Mesendoderm (in vitro differentiated cells): ENCODE measurements around the gene NUP37.

ENCODE experiments used
- DNase-seq: peaks from one replicate; pipeline ENCODE4 v3.0.0; 2013
- H2AK5ac ChIP-seq: 2 replicates; pipeline ENCODE4 v1.6.1; 2013; ENCODE audit warnings: low read length, inconsistent platforms
- H2BK120ac ChIP-seq: 2 replicates; pipeline ENCODE4 v1.6.1; 2013; ENCODE audit warnings: low read depth, mild to moderate bottlenecking, low read length, moderate library complexity, mixed read lengths
- H2BK15ac ChIP-seq: replicated peaks from 2 replicates; pipeline ENCODE4 v1.6.1; 2013; ENCODE audit warnings: low read depth, mild to moderate bottlenecking, moderate library complexity
- H2BK5ac ChIP-seq: 2 replicates; pipeline ENCODE4 v1.6.1; 2013; ENCODE audit warnings: low read length, inconsistent platforms
- H3K18ac ChIP-seq: 2 replicates; pipeline ENCODE4 v1.6.1; 2013; ENCODE audit warnings: mild to moderate bottlenecking, low read length, mixed read lengths
- H3K23ac ChIP-seq: one replicate; pipeline ENCODE4 v1.6.1; 2013; ENCODE audit warnings: low read length
- H3K27ac ChIP-seq: 2 replicates; pipeline ENCODE4 v1.5.1; 2013; ENCODE audit warnings: low read depth, mild to moderate bottlenecking, inconsistent platforms, low read length, moderate library complexity
- H3K27me3 ChIP-seq: 2 replicates; pipeline ENCODE4 v1.6.1; 2013; ENCODE audit warnings: low read length, control low read depth, mild to moderate bottlenecking, inconsistent platforms; ENCODE audit not compliant: insufficient read depth, poor library complexity
- H3K36me3 ChIP-seq: 2 replicates; pipeline ENCODE4 v1.6.1; 2013; ENCODE audit warnings: low read length, inconsistent platforms; ENCODE audit not compliant: control insufficient read depth, insufficient read depth
- H3K4ac ChIP-seq: one replicate; pipeline ENCODE4 v1.6.1; 2013; ENCODE audit warnings: low read depth, mild to moderate bottlenecking, low read length, moderate library complexity
- H3K4me1 ChIP-seq: 2 replicates; pipeline ENCODE4 v1.6.1; 2013; ENCODE audit warnings: low read depth, low read length, inconsistent platforms; ENCODE audit not compliant: control insufficient read depth
- H3K4me2 ChIP-seq: 2 replicates; pipeline ENCODE4 v1.6.1; 2013; ENCODE audit warnings: low read length
- H3K4me3 ChIP-seq: 2 replicates; pipeline ENCODE4 v1.5.1; 2013; ENCODE audit warnings: mild to moderate bottlenecking, low read length
- H3K56ac ChIP-seq: one replicate; pipeline ENCODE4 v1.6.1; 2013; ENCODE audit warnings: low read length
- H3K79me1 ChIP-seq: 2 replicates; pipeline ENCODE4 v1.6.1; 2013; ENCODE audit warnings: low read length, inconsistent platforms
- H3K79me2 ChIP-seq: 2 replicates; pipeline ENCODE4 v1.6.1; 2013; ENCODE audit warnings: mild to moderate bottlenecking, low read length; ENCODE audit not compliant: control insufficient read depth, insufficient read depth
- H3K9ac ChIP-seq: 2 replicates; pipeline ENCODE4 v1.6.1; 2013; ENCODE audit warnings: low read length, inconsistent platforms
- H4K5ac ChIP-seq: one replicate; pipeline ENCODE4 v1.6.1; 2013; ENCODE audit warnings: low read length
- H4K8ac ChIP-seq: one replicate; pipeline ENCODE4 v1.6.1; 2013; ENCODE audit warnings: low read depth, mild to moderate bottlenecking, control low read depth, low read length, moderate library complexity
- WGBS: extraction: QIAGEN DNeasy Blood & Tissue Kit; methylation state at CpG from one replicate; pipeline ENCODE4 v1.1.7; 2013; ENCODE audit warnings: low lambda C conversion rate, missing lambda C conversion rate; ENCODE audit not compliant: insufficient coverage; ENCODE audit errors: extremely low coverage; 5-methylcytosine and 5-hydroxymethylcytosine counted together

Gene NUP37

GRCh38 chr12:102031852-102032251 lies 88.1 kb downstream of the NUP37 start:
- H2BK5ac ChIP-seq: no peak overlapping the region
- no peak overlapping the region for H3K4ac ChIP-seq
- H2AK5ac ChIP-seq: no peak overlapping the region
- H3K9ac ChIP-seq: no peak overlapping the region
- no peak overlapping the region for H3K18ac ChIP-seq
- no peak overlapping the region for H3K56ac ChIP-seq
- H3K27me3 ChIP-seq: no peaks in the 10 kb centered on the region
- no peak overlapping the region for H3K23ac ChIP-seq
- H2BK15ac ChIP-seq: no peak overlapping the region
- no peaks in the 10 kb centered on the region for H3K79me2 ChIP-seq
- no peak overlapping the region for H4K8ac ChIP-seq
- H4K5ac ChIP-seq: no peak overlapping the region
- H3K36me3 ChIP-seq: no peaks in the 10 kb centered on the region
- H3K79me1 ChIP-seq: no peaks in the 10 kb centered on the region
- no peaks in the 10 kb centered on the region for H3K4me1 ChIP-seq
- H3K27ac ChIP-seq: no peak overlapping the region
- H3K4me3 ChIP-seq: no peak overlapping the region
- H2BK120ac ChIP-seq: no peak overlapping the region
- H3K4me2 ChIP-seq: no peak overlapping the region
- no peak for DNase-seq

DNA sequence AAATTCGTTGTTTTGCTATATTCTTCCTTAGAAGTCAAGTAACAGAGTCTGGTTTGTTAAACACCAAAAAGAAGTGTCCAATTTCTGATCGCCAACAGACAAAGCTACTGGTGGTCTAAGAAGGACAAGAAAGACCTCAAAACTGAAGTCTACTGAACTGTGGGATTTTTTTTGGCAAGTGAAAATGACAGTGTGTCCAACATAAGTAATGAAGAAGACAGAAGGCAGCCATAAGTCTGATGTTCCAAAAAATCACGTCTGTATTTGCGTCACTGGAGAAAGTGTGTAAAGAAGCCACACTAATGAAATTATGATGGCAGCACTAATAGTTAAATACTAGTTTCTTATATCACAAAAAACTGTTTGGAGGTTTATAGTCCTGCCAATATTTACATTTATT lies 90.8 kb downstream of the NUP37 start:
- no peaks in the 10 kb centered on the region for H3K36me3 ChIP-seq
- no peak overlapping the region for H2BK120ac ChIP-seq
- no peak overlapping the region for H4K5ac ChIP-seq

DNA sequence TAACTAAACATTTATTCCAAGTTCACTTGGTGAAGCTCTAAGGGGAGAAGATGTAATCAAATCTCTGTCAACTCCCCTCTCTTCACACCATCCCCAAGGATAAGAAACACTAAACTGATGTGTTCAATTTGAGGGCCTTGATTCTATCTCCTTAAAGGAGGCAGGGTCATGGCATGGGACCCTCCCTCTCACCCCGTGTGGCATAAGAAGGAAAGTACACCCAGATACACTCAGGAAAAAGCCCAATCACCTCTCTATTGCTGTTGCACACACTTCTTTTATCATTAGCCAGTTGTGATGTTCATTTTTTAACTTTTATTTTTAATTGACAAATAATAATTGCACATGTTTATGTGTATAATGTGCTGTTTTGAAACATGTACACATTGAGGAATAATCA lies 93.2 kb downstream of the NUP37 start:
- no peak overlapping the region for H3K27ac ChIP-seq

More for the DNA sequence above, 90.8 kb downstream of the NUP37 start:
- DNase-seq: no peak
- Histone ChIP-seq H2BK15ac (no peak overlapping the region), H3K4me1 (no peaks in the 10 kb centered on the region), H3K4me3 (no peak overlapping the region), H2AK5ac (no peak overlapping the region), H3K23ac (no peak overlapping the region), H3K79me1 (no peaks in the 10 kb centered on the region), H3K56ac (no peak overlapping the region), H3K27me3 (no peaks in the 10 kb centered on the region), H4K8ac (no peak overlapping the region), H3K27ac (no peak overlapping the region), H3K9ac (no peak overlapping the region), H3K4me2 (no peak overlapping the region), H2BK5ac (no peak overlapping the region), H3K79me2 (no peaks in the 10 kb centered on the region), H3K4ac (no peak overlapping the region), H3K18ac (no peak overlapping the region)
- WGBS: no CpG with 5 or more reads among the region's 4 CpGs

GRCh38 chr12:102024765-102025164 lies 95.1 kb downstream of the NUP37 start:
- no peak overlapping the region for H3K4me2 ChIP-seq
- no peak overlapping the region for H3K56ac ChIP-seq
- H3K9ac ChIP-seq: no peak overlapping the region
- H3K23ac ChIP-seq: no peak overlapping the region
- no peaks in the 10 kb centered on the region for H3K79me2 ChIP-seq
- H3K27ac ChIP-seq: no peak overlapping the region
- H4K5ac ChIP-seq: no peak overlapping the region
- H2AK5ac ChIP-seq: no peak overlapping the region
- H3K18ac ChIP-seq: no peak overlapping the region
- H2BK120ac ChIP-seq: no peak overlapping the region
- no peak overlapping the region for H2BK5ac ChIP-seq
- H3K27me3 ChIP-seq: no peaks in the 10 kb centered on the region
- H3K4ac ChIP-seq: no peak overlapping the region
- DNase-seq: no peak
- no peaks in the 10 kb centered on the region for H3K4me1 ChIP-seq
- H3K79me1 ChIP-seq: no peaks in the 10 kb centered on the region
- no peak overlapping the region for H4K8ac ChIP-seq
- WGBS: no CpG with 5 or more reads among the region's 2 CpGs
- no peaks in the 10 kb centered on the region for H3K36me3 ChIP-seq
- no peak overlapping the region for H2BK15ac ChIP-seq
- no peak overlapping the region for H3K4me3 ChIP-seq

More for the DNA sequence above, 93.2 kb downstream of the NUP37 start:
- no peak overlapping the region for H3K18ac ChIP-seq
- H3K4me1 ChIP-seq: no peaks in the 10 kb centered on the region
- no peak overlapping the region for H4K8ac ChIP-seq
- H3K27me3 ChIP-seq: no peaks in the 10 kb centered on the region
- no peak overlapping the region for H3K4me3 ChIP-seq
- H3K4ac ChIP-seq: no peak overlapping the region
- no peak overlapping the region for H3K9ac ChIP-seq
- no peaks in the 10 kb centered on the region for H3K79me2 ChIP-seq
- no peak overlapping the region for H2BK15ac ChIP-seq
- no peak overlapping the region for H3K56ac ChIP-seq
- WGBS: no CpG with 5 or more reads among the region's 1 CpG
- no peak overlapping the region for H4K5ac ChIP-seq
- H2AK5ac ChIP-seq: no peak overlapping the region
- H3K4me2 ChIP-seq: no peak overlapping the region
- DNase-seq: peak; percentile 33
- H3K79me1 ChIP-seq: no peaks in the 10 kb centered on the region
- no peak overlapping the region for H2BK120ac ChIP-seq
- no peak overlapping the region for H3K23ac ChIP-seq
- H2BK5ac ChIP-seq: no peak overlapping the region
- H3K36me3 ChIP-seq: no peaks in the 10 kb centered on the region

GRCh38 chr12:102023343-102023930 lies 96.5 kb downstream of the NUP37 start:
- Histone ChIP-seq H2AK5ac (no peak overlapping the region), H3K23ac (no peak overlapping the region), H3K36me3 (no peaks in the 10 kb centered on the region), H4K5ac (no peak overlapping the region), H2BK15ac (no peak overlapping the region), H2BK5ac (no peak overlapping the region), H3K18ac (no peak overlapping the region), H2BK120ac (no peak overlapping the region), H3K4me2 (no peak overlapping the region), H3K4me1 (no peaks in the 10 kb centered on the region), H3K4ac (no peak overlapping the region), H3K27ac (no peak overlapping the region), H3K27me3 (no peaks in the 10 kb centered on the region), H3K79me2 (no peaks in the 10 kb centered on the region), H3K79me1 (no peaks in the 10 kb centered on the region), H3K56ac (no peak overlapping the region), H3K4me3 (no peak overlapping the region), H4K8ac (no peak overlapping the region), H3K9ac (no peak overlapping the region)
- no CpG with 5 or more reads among the region's 3 CpGs for WGBS
- DNase-seq: peak; percentile 26
